ENCODE measurements around the gene RASGRF1. TPM values are rescaled to one million over a fixed set of nuclear protein-coding genes. Genes with fewer than 3 reads are reported as not detected.

RASGRF1 gene
- total and polyA plus RNA-seq, 7 donors: 0.14 to 1.2 (median 0.58) TPM; not detected in 1

DNA sequence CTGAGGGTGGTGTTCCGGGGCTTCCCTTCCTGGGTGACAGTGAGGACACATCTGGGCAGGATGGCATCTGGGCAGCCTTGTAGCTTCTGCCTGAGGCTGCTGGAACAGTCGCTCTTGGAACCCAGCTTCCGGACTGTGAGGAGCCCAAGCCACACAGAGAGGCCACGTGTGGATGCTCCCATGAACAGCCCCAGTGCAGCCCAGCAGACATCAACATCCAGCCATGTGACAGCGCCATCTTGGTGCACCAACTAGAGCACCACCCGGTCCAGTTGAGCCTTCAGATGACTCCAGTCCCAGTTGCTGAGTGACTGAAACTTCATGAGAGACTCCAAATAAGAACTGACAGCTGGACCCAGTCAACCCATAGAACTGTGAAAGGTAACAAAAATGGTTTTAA, 130.3 kb downstream of the RASGRF1 start:
- 95 to 97% methylated on average over 6 of the region's 6 CpGs for WGBS, 2 donors
- TF ChIP-seq EP300 (IDR thresholded peaks at IDR 0.05) (no peak), POLR2AphosphoS5 (IDR thresholded peaks at IDR 0.05) (no peak), POLR2A (IDR thresholded peaks at IDR 0.05) (no peak)
- TF ChIP-seq, protein P1, sequence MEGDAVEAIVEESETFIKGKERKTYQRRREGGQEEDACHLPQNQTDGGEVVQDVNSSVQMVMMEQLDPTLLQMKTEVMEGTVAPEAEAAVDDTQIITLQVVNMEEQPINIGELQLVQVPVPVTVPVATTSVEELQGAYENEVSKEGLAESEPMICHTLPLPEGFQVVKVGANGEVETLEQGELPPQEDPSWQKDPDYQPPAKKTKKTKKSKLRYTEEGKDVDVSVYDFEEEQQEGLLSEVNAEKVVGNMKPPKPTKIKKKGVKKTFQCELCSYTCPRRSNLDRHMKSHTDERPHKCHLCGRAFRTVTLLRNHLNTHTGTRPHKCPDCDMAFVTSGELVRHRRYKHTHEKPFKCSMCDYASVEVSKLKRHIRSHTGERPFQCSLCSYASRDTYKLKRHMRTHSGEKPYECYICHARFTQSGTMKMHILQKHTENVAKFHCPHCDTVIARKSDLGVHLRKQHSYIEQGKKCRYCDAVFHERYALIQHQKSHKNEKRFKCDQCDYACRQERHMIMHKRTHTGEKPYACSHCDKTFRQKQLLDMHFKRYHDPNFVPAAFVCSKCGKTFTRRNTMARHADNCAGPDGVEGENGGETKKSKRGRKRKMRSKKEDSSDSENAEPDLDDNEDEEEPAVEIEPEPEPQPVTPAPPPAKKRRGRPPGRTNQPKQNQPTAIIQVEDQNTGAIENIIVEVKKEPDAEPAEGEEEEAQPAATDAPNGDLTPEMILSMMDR (IDR thresholded peaks at IDR 0.05): no peak
- H3K27ac ChIP-seq: no peak overlapping the region

DNA sequence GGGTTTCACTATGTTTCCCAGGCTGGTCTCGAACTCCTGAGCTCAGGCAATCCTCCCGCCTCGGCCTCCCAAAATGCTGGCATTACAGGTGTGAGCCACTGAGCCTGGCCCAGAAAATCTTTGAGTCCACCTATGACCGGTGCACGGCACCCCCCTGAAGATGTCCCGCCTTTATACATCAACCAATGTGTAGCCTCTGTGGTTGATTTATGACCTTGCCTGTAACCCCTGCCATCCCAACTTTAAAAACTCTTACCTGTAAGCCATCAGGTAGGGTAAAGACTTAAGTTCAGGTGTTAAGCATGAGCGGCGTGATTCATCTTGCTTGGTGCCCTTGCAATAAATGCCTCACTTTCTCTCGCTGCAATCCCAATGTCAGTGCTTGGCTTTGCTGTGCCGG, 131.2 kb downstream of the RASGRF1 start:
- Histone ChIP-seq H3K4me3 (no peak overlapping the region), H3K27ac (no peak overlapping the region), H3K36me3 (no peaks in the 10 kb centered on the region), H3K4me1 (no peaks in the 10 kb centered on the region), H3K27me3 (peaks cover 0 to 3% (median 0%) of the 10 kb centered on the region in 3 donors), H3K9me3 (no peaks in the 10 kb centered on the region)
- 95% methylated on average over 10 of the region's 10 CpGs for WGBS, 2 donors
- intact Hi-C loops (cut with DNase I): no loop called here
- no peak for DNase-seq
- TF ChIP-seq, protein P1 (IDR thresholded peaks at IDR 0.05): no peak
- no peak for TF ChIP-seq POLR2A (IDR thresholded peaks at IDR 0.05)
- TF ChIP-seq POLR2AphosphoS5 (IDR thresholded peaks at IDR 0.05): no peak
- no peak for TF ChIP-seq EP300 (IDR thresholded peaks at IDR 0.05)

More for the DNA sequence above, 130.3 kb downstream of the RASGRF1 start:
- no peak overlapping the region for H3K4me3 ChIP-seq
- no peak for DNase-seq
- peaks cover 0 to 3% (median 0%) of the 10 kb centered on the region in 3 donors for H3K27me3 ChIP-seq
- no peaks in the 10 kb centered on the region for H3K4me1 ChIP-seq
- no peaks in the 10 kb centered on the region for H3K36me3 ChIP-seq
- intact Hi-C loops (cut with DNase I): no loop called here
- H3K9me3 ChIP-seq: no peaks in the 10 kb centered on the region

DNA sequence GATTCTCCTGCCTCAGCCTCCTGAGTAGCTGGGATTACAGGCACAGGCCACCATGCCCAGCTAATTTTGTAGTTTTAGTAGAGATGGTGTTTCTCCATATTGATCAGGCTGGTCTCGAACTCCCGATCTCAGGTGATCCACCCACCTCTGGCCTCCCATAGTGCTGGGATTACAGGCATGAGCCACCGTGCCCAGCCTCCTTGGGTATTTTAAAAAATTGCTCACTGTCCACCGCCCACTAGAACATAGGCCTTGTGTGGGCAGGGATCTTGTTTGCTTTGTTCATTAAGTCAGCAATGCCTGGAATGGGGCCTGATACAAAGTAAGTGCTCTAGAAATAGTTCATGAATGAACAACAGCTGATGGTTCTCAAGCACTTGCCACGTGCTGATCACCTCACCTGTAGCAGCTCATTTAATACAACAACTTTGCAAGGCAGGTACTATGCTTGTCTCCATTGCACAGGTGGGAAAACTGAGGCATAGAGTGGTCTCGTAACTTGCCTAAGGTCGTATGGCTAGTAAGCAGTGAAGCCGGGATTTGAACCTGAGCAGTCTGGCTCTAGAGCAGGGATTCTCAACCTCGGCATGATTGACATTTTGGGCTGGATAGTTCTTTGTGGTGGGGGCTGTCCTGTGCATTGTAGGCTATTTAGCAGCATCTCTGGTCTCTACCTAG, 133.0 kb downstream of the RASGRF1 start:
- intact Hi-C loops (cut with DNase I): no loop called here
- H3K27me3 ChIP-seq: peaks cover 0 to 3% (median 0%) of the 10 kb centered on the region in 3 donors
- TF ChIP-seq, protein P1 (IDR thresholded peaks at IDR 0.05): no peak
- TF ChIP-seq POLR2A (IDR thresholded peaks at IDR 0.05): no peak
- no peak for TF ChIP-seq EP300 (IDR thresholded peaks at IDR 0.05)
- TF ChIP-seq POLR2AphosphoS5 (IDR thresholded peaks at IDR 0.05): no peak
- no peak overlapping the region for H3K27ac ChIP-seq
- 82 to 92% methylated on average over 9 of the region's 9 CpGs for WGBS, 2 donors
- no peaks in the 10 kb centered on the region for H3K4me1 ChIP-seq
- H3K9me3 ChIP-seq: no peaks in the 10 kb centered on the region
- no peak overlapping the region for H3K4me3 ChIP-seq
- H3K36me3 ChIP-seq: no peaks in the 10 kb centered on the region
- DNase-seq: no peak

DNA sequence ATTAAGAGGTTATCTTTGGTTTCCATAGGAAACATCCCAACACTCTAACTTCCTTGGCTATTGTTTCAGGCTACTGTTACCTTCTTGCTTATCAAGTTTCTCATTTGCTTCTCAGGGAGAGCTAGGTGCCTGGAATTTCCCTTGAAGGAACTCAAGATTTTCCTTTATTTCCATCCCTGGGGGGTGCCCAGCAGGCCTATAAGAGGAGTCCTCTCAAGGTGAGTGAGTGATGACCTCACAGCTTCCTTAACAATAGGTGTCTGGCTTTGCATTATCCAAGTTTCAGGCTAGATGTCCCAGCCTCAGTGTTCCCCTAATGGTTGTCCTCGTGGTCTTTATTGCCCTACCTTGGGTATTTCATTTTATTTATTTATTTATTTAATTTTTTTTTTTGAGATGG, 133.6 kb downstream of the RASGRF1 start:
- no peak overlapping the region for H3K27ac ChIP-seq
- TF ChIP-seq POLR2A (IDR thresholded peaks at IDR 0.05) (no peak), POLR2AphosphoS5 (IDR thresholded peaks at IDR 0.05) (no peak)
- TF ChIP-seq, protein P1 (IDR thresholded peaks at IDR 0.05): no peak
- no peaks in the 10 kb centered on the region for H3K4me1 ChIP-seq
- no peak for DNase-seq
- intact Hi-C loops (cut with DNase I): no loop called here
- 76 to 86% methylated on average over 1 of the region's 1 CpG for WGBS, 2 donors
- no peak overlapping the region for H3K4me3 ChIP-seq
- H3K36me3 ChIP-seq: no peaks in the 10 kb centered on the region
- peaks cover 0 to 3% (median 0%) of the 10 kb centered on the region in 3 donors for H3K27me3 ChIP-seq
- no peaks in the 10 kb centered on the region for H3K9me3 ChIP-seq

DNA sequence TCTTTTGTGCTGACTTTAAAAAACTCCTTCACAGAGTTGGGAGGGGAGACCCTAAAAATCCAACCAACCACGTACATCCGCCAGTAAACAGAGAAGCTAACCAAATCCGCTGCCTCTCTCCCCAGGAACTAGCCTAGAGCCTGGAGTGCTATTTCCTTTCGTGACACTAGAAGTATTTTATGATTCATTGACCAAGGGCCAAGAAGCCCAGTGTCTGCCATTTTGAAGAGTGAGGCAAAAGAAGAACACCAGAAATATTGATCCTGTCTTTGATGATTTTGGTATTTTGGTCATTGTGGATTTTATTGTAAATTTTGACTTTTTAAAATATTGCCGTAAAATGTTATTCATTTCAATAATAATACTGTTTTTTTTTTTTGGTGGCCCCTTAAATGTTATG, 135.2 kb downstream of the RASGRF1 start:
- no peak overlapping the region for H3K4me3 ChIP-seq
- WGBS, 2 donors: 93 to 94% methylated on average over 5 of the region's 5 CpGs
- TF ChIP-seq POLR2A (IDR thresholded peaks at IDR 0.05) (no peak), EP300 (IDR thresholded peaks at IDR 0.05) (no peak), POLR2AphosphoS5 (IDR thresholded peaks at IDR 0.05) (no peak)
- TF ChIP-seq, protein P1 (IDR thresholded peaks at IDR 0.05): no peak

More for the DNA sequence above, 135.2 kb downstream of the RASGRF1 start:
- H3K4me1 ChIP-seq: no peaks in the 10 kb centered on the region
- DNase-seq: no peak
- intact Hi-C loops (cut with DNase I): no loop called here
- H3K27ac ChIP-seq: no peak overlapping the region
- no peaks in the 10 kb centered on the region for H3K9me3 ChIP-seq
- no peaks in the 10 kb centered on the region for H3K36me3 ChIP-seq
- peaks cover 0 to 2% (median 0%) of the 10 kb centered on the region in 3 donors for H3K27me3 ChIP-seq
